ENCODE measurements around the gene CDY2B. TPM values are rescaled to one million over a fixed set of nuclear protein-coding genes. Genes with fewer than 3 reads are reported as not detected.
"Not testable (repeated sequence)": the region's sequence is repeated elsewhere in the genome, so short reads cannot be mapped to it uniquely, and the experiment has no call there.

CDY2B gene
- total RNA-seq, 2 experiments from 2014 or later = not detected

- POLR2A ChIA-PET; DNase-seq; H3K27me3 Mint-ChIP-seq; H3K9me3 Mint-ChIP-seq; H3K4me3 Mint-ChIP-seq; H3K4me1 Mint-ChIP-seq; H3K36me3 Mint-ChIP-seq; H3K27ac Mint-ChIP-seq; ATAC-seq (ENCODE audit: low read depth): not testable (repeated sequence)
Measured at GRCh38 chrY:17832149-17832548, 47.9 kb downstream of the CDY2B start.

Other genes with a start within 250 kb of the CDY2B start
- gene CDY2A, start 145.6 kb upstream of the CDY2B start, total RNA-seq = not detected

Measured in activated naive CD8-positive, alpha-beta T cell treated with anti-CD3 and anti-CD28 coated beads, Interleukin-2, amount 10 ng/mL, durations not matched to agents 7 days and 5 days (primary cell).